GM21825 (cell line): ENCODE data around the gene CHST12.
"Not testable (repeated sequence)": the region's sequence is repeated elsewhere in the genome, so short reads cannot be mapped to it uniquely, and the experiment has no call there.

Source experiments
- ATAC-seq: cut with Tn5 transposase; IDR thresholded peaks from one replicate; pipeline ENCODE4 v1.9.1; 2021; ENCODE audit warnings: mild to moderate bottlenecking, moderate library complexity; ENCODE audit not compliant: unreplicated experiment

The CHST12 gene

GRCh38 chr7:2402687-2403013 lies 761 bp upstream of the CHST12 start:
- ATAC-seq: no peak

- peak; percentile 5 for ATAC-seq
Observed at GRCh38 chr7:2403718-2404648, 572 bp downstream of the CHST12 start.

- ATAC-seq: no peak
Observed at GRCh38 chr7:2404714-2405119, 1.3 kb downstream of the CHST12 start.

DNA sequence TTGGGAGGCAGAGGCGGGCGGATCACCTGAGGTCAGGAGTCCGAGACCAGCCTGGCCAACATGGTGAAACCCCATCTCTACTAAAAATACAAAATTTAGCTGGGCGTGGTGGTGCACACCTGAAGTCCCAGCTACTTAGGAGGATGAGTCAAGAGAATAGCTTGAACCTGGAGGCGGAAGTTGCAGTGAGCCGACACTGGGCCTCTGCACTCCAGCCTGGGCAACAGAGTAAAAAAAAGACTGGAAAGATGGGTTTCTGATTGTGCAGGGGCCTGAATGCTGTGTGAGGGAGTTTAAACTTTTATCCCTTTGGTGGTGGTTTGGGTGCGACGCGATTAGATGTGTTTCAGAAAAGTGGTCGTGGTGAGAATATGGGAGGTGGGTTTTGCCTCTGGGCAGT lies 1.8 kb downstream of the CHST12 start:
- no peak for ATAC-seq

- peak; percentile 41 for ATAC-seq
Observed at GRCh38 chr7:2405601-2406345, 2.4 kb downstream of the CHST12 start.

GRCh38 chr7:2409745-2410414 lies 6.5 kb downstream of the CHST12 start:
- ATAC-seq: no peak

GRCh38 chr7:2411049-2411448 lies 7.6 kb downstream of the CHST12 start:
- no peak for ATAC-seq

GRCh38 chr7:2411815-2412586 lies 8.6 kb downstream of the CHST12 start:
- ATAC-seq: no peak

- no peak for ATAC-seq
Observed at GRCh38 chr7:2412587-2413201, 9.3 kb downstream of the CHST12 start.

- ATAC-seq: no peak
Observed at GRCh38 chr7:2416063-2416462, 12.7 kb downstream of the CHST12 start.

DNA sequence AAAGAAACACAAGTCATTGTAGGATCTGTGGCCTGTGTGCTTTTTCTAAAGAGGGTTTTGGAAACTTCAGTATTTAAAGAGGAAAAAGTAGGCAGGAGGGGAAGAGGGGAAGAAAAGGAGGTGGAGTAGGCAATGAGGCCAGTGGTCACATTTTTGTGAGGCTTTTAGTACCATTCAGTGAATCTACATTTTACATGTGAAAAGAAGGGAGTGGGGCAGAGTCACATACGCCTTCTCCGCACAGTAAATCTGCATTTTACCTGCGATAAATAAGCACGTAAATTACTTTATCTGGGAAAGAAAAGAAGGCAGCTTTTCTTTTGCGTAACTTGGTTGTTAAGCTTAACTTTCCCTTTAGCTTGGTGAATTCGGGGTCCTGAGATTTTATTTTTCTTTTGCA lies 13.2 kb downstream of the CHST12 start:
- ATAC-seq: no peak

DNA sequence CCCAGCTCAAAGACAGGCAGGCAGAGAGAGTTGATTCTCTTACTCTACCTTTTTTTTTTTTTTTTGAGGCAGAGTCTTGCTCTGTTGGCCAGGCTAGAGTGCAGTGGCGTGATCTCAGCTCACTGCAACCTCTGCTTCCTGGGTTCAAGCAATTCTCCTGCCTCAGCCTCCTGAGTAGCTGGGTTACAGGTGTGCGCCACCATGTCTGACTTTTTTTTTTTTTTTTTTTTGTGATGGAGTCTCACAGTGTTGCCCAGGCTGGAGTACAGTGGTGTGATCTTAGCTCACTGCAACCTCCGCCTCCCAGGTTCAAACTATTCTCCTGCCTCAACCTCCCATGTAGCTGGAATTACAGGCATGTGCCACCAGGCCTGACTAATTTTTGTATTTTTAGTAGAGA lies 13.8 kb downstream of the CHST12 start:
- ATAC-seq: not testable (repeated sequence)

DNA sequence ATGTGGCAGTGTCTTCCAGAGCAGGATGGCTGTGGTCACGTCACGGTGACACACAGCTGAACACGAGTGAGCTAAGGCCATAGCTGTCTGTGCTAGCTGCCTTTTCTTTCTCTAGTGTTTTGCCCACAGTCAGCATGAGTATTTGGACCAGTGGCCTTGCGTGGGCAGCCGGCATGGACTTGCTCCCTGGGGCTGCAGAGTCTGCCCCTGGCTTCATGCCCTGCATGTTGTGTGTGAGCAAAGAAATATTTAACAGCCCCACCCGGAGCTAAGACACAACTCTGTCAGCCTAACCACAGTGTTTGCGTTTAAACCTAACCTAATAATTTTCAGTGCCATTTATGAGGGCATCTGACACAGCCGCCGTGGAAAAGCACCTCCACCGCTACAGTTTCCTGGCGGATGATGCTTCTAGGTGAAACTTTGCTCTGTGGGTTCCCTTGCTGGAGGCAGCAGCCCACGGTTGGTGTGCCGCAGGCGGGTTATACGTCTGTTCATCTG lies 14.6 kb downstream of the CHST12 start:
- ATAC-seq: no peak

DNA sequence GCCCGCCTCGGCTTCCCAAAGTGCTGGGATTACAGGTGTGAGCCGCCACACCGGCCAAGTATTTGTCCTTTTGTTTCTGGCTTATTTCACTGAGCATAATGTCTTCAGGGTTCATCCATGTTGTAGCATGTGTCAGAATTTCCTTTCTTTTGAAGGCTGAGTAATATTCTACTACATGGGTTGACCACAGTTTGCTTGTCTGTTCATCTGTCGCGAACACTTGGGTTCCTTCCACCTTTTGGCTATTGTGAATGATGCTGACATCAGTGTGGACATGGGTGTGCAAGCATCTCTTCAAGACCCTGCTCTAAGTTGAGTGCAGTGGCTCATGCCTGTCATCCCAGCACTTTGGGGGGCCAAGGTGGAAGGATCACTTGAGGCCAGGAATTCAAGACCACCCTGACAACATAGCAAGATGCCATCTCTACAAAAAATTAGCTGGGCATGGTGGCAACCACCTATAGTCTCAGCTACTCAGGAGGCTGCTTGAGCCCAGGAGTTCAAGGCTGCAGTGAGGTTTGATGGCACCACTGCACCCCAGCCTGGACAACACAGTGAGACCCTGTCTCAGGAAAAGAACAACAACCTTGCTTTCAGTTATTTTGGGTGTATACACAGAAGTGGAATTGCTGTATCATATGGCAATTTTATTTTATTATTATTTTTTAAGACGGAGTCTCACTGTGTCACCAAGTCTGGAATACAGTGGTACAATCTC lies 17.0 kb downstream of the CHST12 start:
- no peak for ATAC-seq

DNA sequence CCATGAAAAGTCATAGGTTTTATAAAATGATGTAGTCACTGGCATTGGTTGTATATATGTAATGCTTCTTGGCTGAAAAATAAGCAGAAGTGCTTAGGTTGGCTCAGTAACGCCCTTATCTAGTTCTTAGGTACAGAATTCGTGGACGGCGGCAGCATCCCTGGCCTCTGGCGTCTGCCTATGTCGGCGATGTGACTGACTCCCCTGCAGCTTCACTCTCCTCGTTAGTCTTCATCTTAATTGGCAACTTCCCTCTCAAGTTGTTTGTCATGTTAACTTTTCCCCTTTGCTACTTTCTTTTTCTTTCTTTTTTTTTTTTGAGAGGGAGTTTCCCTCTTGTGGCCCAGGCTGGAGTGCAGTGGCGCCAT lies 18.5 kb downstream of the CHST12 start:
- no peak for ATAC-seq

- ATAC-seq: no peak
Observed at GRCh38 chr7:2425749-2426148, 22.3 kb downstream of the CHST12 start.

- no peak for ATAC-seq
Observed at GRCh38 chr7:2431260-2431867, 28.0 kb downstream of the CHST12 start.

DNA sequence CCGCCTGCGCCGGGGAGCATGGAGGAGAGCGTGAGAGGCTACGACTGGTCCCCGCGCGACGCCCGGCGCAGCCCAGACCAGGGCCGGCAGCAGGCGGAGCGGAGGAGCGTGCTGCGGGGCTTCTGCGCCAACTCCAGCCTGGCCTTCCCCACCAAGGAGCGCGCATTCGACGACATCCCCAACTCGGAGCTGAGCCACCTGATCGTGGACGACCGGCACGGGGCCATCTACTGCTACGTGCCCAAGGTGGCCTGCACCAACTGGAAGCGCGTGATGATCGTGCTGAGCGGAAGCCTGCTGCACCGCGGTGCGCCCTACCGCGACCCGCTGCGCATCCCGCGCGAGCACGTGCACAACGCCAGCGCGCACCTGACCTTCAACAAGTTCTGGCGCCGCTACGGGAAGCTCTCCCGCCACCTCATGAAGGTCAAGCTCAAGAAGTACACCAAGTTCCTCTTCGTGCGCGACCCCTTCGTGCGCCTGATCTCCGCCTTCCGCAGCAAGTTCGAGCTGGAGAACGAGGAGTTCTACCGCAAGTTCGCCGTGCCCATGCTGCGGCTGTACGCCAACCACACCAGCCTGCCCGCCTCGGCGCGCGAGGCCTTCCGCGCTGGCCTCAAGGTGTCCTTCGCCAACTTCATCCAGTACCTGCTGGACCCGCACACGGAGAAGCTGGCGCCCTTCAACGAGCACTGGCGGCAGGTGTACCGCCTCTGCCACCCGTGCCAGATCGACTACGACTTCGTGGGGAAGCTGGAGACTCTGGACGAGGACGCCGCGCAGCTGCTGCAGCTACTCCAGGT lies 29.7 kb downstream of the CHST12 start:
- ATAC-seq: no peak
